ENCODE measurements around the gene ALX1.

DNA sequence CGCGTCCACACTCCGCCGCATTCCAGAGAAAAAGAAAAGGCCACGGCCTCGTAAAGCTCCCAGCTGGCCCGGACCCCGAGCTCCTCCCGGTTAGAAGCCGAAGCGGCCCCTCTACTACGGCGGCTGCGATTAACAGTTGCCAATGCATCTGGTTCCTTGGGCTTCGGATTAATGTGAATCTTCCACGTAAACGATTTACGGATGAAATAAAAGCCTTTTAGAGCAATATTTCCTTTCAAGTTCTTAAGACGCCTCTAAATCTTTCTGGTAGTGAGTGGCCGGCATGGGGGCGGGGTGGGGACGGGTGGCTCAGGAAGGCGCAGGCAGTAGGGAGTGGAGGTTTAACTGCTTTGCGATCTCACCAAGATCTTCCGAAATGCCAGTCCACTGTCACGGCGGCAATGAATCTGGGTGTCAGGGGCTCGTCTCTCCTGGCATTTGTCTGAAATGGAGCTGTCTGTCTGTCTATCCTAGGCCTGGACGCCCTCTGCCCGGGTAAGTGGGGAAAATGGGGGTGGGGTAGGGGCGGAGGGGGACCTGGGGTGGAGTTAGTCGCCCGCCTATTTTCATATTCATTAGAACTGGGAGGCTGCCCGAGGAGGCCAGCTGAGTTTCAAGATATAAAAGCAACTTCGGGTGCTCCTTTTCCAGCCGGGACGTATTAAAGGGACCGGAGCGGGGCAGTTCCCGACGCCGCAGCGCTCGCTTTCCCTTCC, 413 bp upstream of the ALX1 start:
- TF ChIP-seq, protein P1, sequence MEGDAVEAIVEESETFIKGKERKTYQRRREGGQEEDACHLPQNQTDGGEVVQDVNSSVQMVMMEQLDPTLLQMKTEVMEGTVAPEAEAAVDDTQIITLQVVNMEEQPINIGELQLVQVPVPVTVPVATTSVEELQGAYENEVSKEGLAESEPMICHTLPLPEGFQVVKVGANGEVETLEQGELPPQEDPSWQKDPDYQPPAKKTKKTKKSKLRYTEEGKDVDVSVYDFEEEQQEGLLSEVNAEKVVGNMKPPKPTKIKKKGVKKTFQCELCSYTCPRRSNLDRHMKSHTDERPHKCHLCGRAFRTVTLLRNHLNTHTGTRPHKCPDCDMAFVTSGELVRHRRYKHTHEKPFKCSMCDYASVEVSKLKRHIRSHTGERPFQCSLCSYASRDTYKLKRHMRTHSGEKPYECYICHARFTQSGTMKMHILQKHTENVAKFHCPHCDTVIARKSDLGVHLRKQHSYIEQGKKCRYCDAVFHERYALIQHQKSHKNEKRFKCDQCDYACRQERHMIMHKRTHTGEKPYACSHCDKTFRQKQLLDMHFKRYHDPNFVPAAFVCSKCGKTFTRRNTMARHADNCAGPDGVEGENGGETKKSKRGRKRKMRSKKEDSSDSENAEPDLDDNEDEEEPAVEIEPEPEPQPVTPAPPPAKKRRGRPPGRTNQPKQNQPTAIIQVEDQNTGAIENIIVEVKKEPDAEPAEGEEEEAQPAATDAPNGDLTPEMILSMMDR (IDR thresholded peaks at IDR 0.05), result no peak
- no peak for TF ChIP-seq POLR2A (IDR thresholded peaks at IDR 0.05)
